Spleen (tissue), 11 donors: ENCODE measurements around the gene P4HTM. TPM values are rescaled to one million over a fixed set of nuclear protein-coding genes. Genes with fewer than 3 reads are reported as not detected.

Source experiments
- DNase-seq: peaks from one replicate; pipeline ENCODE4 v3.0.0-alpha.2; 2020
- H3K27ac ChIP-seq, 8 donors: fragments of 200-600 bp; sonication (generic) in 7 of 8; 1 replicate in 4 of 8; 2 replicates in 4 of 8; pipeline versions ENCODE4 v1.5.0 to v1.8.0; 2016 to 2021; ENCODE audit warnings: inconsistent platforms in 4 of 8, mild to moderate bottlenecking in 4 of 8, moderate library complexity in 1 of 8
- H3K27me3 ChIP-seq, 7 donors: fragments of 200-600 bp; sonication (generic) in 6 of 7; replicated peaks in 1 of 7; 1 replicate in 4 of 7; 2 replicates in 3 of 7; pipeline versions ENCODE4 v1.5.0 to v1.8.0; 2016 to 2021; ENCODE audit warnings: inconsistent platforms in 3 of 7, mild to moderate bottlenecking in 1 of 7
- H3K36me3 ChIP-seq, 6 donors: fragments of 200-600 bp; sonication (generic) in 5 of 6; 1 replicate in 4 of 6; 2 replicates in 2 of 6; pipeline versions ENCODE4 v1.5.0 to v1.8.0; 2016 to 2021; ENCODE audit warnings: inconsistent platforms in 2 of 6
- H3K4me1 ChIP-seq, 6 donors: fragments of 200-600 bp; sonication (generic) in 5 of 6; 1 replicate in 3 of 6; 2 replicates in 3 of 6; pipeline versions ENCODE4 v1.5.0 to v1.8.0; 2016 to 2021; ENCODE audit warnings: inconsistent platforms in 3 of 6
- H3K4me3 ChIP-seq, 8 donors: fragments of 200-600 bp; sonication (generic) in 7 of 8; 1 replicate in 4 of 8; 2 replicates in 4 of 8; pipeline versions ENCODE4 v1.5.0 to v1.8.0; 2016 to 2021; ENCODE audit warnings: inconsistent platforms in 4 of 8, mild to moderate bottlenecking in 4 of 8, moderate library complexity in 2 of 8
- H3K9me3 ChIP-seq, 8 donors: fragments of 200-600 bp; sonication (generic) in 7 of 8; 1 replicate in 4 of 8; 2 replicates in 4 of 8; pipeline versions ENCODE4 v1.5.0 to v1.8.0; 2016 to 2021; ENCODE audit warnings: inconsistent platforms in 4 of 8
- CTCF ChIP-seq, 11 experiments: fragments of 200-600 bp in 7 of 11; fragments of 450-650 bp in 4 of 11; sonication (generic) in 4 of 11; IDR thresholded peaks in 8 of 11; conservative IDR thresholded peaks in 3 of 11; 1 replicate in 7 of 11; 2 replicates in 4 of 11; pipeline versions ENCODE4 v1.4.0 to v1.8.0; 2016 to 2021; ENCODE audit warnings: antibody characterized with exemption in 11 of 11, inconsistent platforms in 4 of 11, mild to moderate bottlenecking in 1 of 11
- POLR2A ChIP-seq, 3 donors: fragments of 450-650 bp; IDR thresholded peaks; one replicate each; pipeline ENCODE4 v1.5.1; 2017; ENCODE audit warnings: antibody characterized with exemption in 3 of 3, mild to moderate bottlenecking in 1 of 3
- POLR2AphosphoS5 ChIP-seq, 3 donors: sonication (generic); formaldehyde crosslinking; IDR thresholded peaks; one replicate each; pipeline ENCODE4 v1.5.1; 2017; ENCODE audit warnings: antibody characterized with exemption in 3 of 3
- WGBS, 5 donors: extraction: QIAGEN DNeasy Blood & Tissue Kit in 3 of 5; methylation state at CpG; one replicate each; pipeline versions ENCODE4 v1.1.5 to v1.1.7; 2013 to 2018; 5-methylcytosine and 5-hydroxymethylcytosine counted together
- intact Hi-C: fragments of 100-400 bp; cut with DNase I; formaldehyde crosslinking; loops from one replicate; pipeline ENCODE4 v1.15.0; 2023; ENCODE audit warnings: low total_unique reads
- polyA plus RNA-seq, 3 donors: library from polyadenylated mRNA; stranded (reverse); fragments of 200-250 nt; gene quantifications; one replicate each; pipeline ENCODE4 v1.2.1, GENCODE V29; 2013
- total RNA-seq, 7 donors: library from RNA; depleted of rRNA in 3 of 7; stranded (reverse); fragments of >200 nt in 3 of 7; fragmentation: NEBNext Ultra II Directional in 4 of 7; extraction: Animal tissue kit (Norgen Biotek cat#: 25700) in 4 of 7; gene quantifications; one replicate each; pipeline versions ENCODE4 v1.1.0 to v1.2.1, GENCODE V29; 2016 to 2021
- donor health status: healthy with polysubstance abuse.
- donor health status: DM: no; HTN: no; CAD: no; lungs with moderate emphysema.
- donor health status: DM: no; HTN: no; CAD: no.
- donor health status: Bipolar disorder and iron deficiency.
- donor health status: healthy.
- donor health status: DM: no; HTN: no; CAD: no.
- donor health status: DM: yes; HTN: yes; CAD: no.

The P4HTM gene
- total and polyA plus RNA-seq, 10 donors = 20.8 to 49.3 (median 31.1) TPM

- peaks cover 0 to 3% (median 0%) of the 10 kb centered on the region in 6 donors for H3K4me1 ChIP-seq
- H3K4me3 ChIP-seq = no peak overlapping the region
- H3K36me3 ChIP-seq = peaks cover 0 to 69% (median 36%) of the 10 kb centered on the region in 6 donors
- H3K9me3 ChIP-seq = no peaks in the 10 kb centered on the region
- intact Hi-C loops = no loop called here
- H3K27ac ChIP-seq = no peak overlapping the region
- TF ChIP-seq POLR2A (IDR thresholded peaks at IDR 0.05) (no peak), CTCF (IDR thresholded peaks at IDR 0.05 in 8 of 11, conservative IDR thresholded peaks at IDR 0.05 in 3 of 11) (no peak), POLR2AphosphoS5 (IDR thresholded peaks at IDR 0.05) (no peak)
- no peaks in the 10 kb centered on the region for H3K27me3 ChIP-seq
- WGBS, 5 donors = 94 to 99% (median 97%) methylated on average over 2 of the region's 2 CpGs
- DNase-seq = no peak
Measured at GRCh38 chr3:48957006-48957705, 32.9 kb upstream of the P4HTM start.

DNA sequence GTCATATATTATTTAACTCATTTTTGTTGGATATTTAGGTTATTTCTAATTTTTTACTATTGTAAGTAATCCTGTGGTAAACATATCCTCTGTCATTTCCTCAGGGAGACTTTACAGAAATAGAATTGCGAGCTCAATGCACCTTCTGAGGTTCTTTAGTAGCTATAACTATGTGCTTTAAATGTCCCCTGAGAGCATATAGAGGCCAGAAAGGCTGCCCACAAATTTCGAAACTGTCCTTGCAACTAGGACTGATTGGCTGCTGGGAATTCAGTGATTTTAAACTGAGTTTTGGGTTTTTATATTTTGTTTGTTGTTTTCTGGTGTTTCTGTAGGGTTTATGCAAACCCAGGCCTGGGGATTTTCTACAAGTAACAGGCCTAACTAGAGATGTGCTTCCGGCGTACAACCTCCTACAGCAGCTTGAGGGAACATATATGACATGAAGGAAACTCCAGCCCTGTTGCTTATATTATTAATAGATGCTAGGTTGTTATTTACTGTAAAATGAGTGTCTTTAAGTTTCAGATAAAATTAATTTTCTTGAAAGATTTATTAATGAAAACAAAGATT lies 29.1 kb upstream of the P4HTM start:
- Histone ChIP-seq H3K9me3 (no peaks in the 10 kb centered on the region), H3K4me1 (no peaks in the 10 kb centered on the region), H3K27me3 (no peaks in the 10 kb centered on the region), H3K4me3 (no peak overlapping the region), H3K27ac (no peak overlapping the region), H3K36me3 (peaks cover 0 to 77% (median 38%) of the 10 kb centered on the region in 6 donors)
- DNase-seq = no peak
- WGBS, 5 donors = 73 to 82% (median 77%) methylated on average over 4 of the region's 4 CpGs
- TF ChIP-seq POLR2A (IDR thresholded peaks at IDR 0.05) = no peak
- no peak for TF ChIP-seq POLR2AphosphoS5 (IDR thresholded peaks at IDR 0.05)
- no peak for TF ChIP-seq CTCF (IDR thresholded peaks at IDR 0.05 in 8 of 11, conservative IDR thresholded peaks at IDR 0.05 in 3 of 11)
- intact Hi-C loops = no loop called here

- Histone ChIP-seq H3K36me3 (peaks cover 0 to 82% (median 46%) of the 10 kb centered on the region in 6 donors), H3K4me3 (no peak overlapping the region), H3K27ac (no peak overlapping the region), H3K27me3 (no peaks in the 10 kb centered on the region), H3K4me1 (no peaks in the 10 kb centered on the region), H3K9me3 (no peaks in the 10 kb centered on the region)
- WGBS, 5 donors = 81 to 92% (median 89%) methylated on average over 2 of the region's 2 CpGs
- intact Hi-C loops = no loop called here
- TF ChIP-seq POLR2A (IDR thresholded peaks at IDR 0.05) = no peak
- no peak for TF ChIP-seq POLR2AphosphoS5 (IDR thresholded peaks at IDR 0.05)
- TF ChIP-seq CTCF (IDR thresholded peaks at IDR 0.05 in 8 of 11, conservative IDR thresholded peaks at IDR 0.05 in 3 of 11) = no peak
- DNase-seq = no peak
Measured at GRCh38 chr3:48962340-48962739, 27.7 kb upstream of the P4HTM start.

GRCh38 chr3:48962939-48963338 lies 27.1 kb upstream of the P4HTM start:
- TF ChIP-seq POLR2A (IDR thresholded peaks at IDR 0.05) (no peak), POLR2AphosphoS5 (IDR thresholded peaks at IDR 0.05) (no peak), CTCF (IDR thresholded peaks at IDR 0.05 in 8 of 11, conservative IDR thresholded peaks at IDR 0.05 in 3 of 11) (no peak)
- no peaks in the 10 kb centered on the region for H3K4me1 ChIP-seq
- no peak overlapping the region for H3K4me3 ChIP-seq
- 89 to 94% (median 92%) methylated on average over 4 of the region's 4 CpGs for WGBS, 5 donors
- no peak overlapping the region for H3K27ac ChIP-seq
- no peak for DNase-seq
- intact Hi-C loops = no loop called here
- H3K36me3 ChIP-seq = peaks cover 0 to 82% (median 48%) of the 10 kb centered on the region in 6 donors
- no peaks in the 10 kb centered on the region for H3K27me3 ChIP-seq
- H3K9me3 ChIP-seq = no peaks in the 10 kb centered on the region
